GM21737 (cell line): ENCODE data around the gene ERMP1.
"Not testable (repeated sequence)": the region's sequence is repeated elsewhere in the genome, so short reads cannot be mapped to it uniquely, and the experiment has no call there.

ENCODE experiments used
- ATAC-seq: cut with Tn5 transposase; IDR thresholded peaks from one replicate; pipeline ENCODE4 v1.9.1; 2021; ENCODE audit warnings: mild to moderate bottlenecking, moderate library complexity; ENCODE audit not compliant: unreplicated experiment

ERMP1 gene

GRCh38 chr9:5825223-5825622 lies 7.7 kb downstream of the ERMP1 start:
- no peak for ATAC-seq

- no peak for ATAC-seq
Observed at GRCh38 chr9:5820425-5820824, 12.5 kb downstream of the ERMP1 start.

GRCh38 chr9:5819174-5819573 lies 13.7 kb downstream of the ERMP1 start:
- ATAC-seq = no peak

GRCh38 chr9:5818424-5819142 lies 14.3 kb downstream of the ERMP1 start:
- ATAC-seq = no peak

DNA sequence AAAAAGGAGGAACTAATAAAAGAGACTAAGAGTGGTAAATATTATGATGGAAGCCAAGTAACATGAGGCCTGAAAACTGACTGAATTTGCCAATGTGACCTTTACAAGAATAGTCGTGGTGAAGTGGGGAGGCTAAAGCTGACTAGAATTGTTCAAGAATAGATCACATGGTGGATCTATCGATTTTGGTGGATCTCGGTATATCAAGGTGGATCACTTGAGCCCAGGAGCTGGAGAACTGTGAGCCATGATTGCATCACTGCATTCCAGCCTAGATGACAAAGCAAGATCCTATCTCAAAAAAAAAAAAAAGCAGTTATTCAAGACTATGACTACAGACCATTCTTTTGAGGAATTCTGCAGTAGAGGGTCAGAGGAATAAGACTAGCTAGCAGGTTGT lies 15.1 kb downstream of the ERMP1 start:
- no peak for ATAC-seq

DNA sequence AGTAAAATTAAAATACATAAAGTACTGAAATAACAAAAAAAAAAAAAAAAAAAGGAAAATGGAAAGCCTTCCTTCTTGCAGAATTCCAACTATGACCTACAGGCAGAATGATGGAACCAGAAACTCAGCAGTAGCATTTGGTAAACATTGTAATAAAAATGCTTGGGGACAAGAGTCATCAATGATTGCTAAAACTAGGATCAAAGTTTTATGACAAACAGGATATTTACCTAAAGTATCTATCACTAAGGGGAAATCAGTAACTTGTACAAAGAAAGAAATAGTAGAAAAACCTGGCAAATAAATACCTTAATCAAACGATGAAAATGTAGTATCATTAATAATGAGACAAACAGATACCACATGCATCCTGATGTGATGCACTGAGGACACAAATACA lies 17.5 kb downstream of the ERMP1 start:
- ATAC-seq = no peak

GRCh38 chr9:5813824-5814223 lies 19.1 kb downstream of the ERMP1 start:
- no peak for ATAC-seq

- no peak for ATAC-seq
Observed at GRCh38 chr9:5811751-5812150, 21.2 kb downstream of the ERMP1 start.

- no peak for ATAC-seq
Observed at GRCh38 chr9:5805478-5805877, 27.4 kb downstream of the ERMP1 start.

DNA sequence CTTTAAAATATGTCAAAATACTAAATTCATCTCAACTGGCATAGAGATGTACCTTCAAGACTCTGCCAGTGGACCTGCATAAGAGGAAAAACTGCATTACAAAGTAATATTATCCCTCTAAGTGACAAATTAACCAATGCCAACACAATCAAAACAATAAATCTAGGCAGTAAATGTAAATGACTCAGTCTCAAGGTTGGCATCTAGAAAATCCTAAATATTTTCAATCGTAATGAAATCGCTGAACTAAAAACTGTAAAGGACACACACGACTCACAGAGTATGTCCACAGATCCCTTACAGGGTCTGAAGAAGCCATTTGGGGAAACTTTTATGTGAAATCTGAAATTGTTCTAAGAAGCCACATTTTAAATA lies 31.2 kb downstream of the ERMP1 start:
- no peak for ATAC-seq

DNA sequence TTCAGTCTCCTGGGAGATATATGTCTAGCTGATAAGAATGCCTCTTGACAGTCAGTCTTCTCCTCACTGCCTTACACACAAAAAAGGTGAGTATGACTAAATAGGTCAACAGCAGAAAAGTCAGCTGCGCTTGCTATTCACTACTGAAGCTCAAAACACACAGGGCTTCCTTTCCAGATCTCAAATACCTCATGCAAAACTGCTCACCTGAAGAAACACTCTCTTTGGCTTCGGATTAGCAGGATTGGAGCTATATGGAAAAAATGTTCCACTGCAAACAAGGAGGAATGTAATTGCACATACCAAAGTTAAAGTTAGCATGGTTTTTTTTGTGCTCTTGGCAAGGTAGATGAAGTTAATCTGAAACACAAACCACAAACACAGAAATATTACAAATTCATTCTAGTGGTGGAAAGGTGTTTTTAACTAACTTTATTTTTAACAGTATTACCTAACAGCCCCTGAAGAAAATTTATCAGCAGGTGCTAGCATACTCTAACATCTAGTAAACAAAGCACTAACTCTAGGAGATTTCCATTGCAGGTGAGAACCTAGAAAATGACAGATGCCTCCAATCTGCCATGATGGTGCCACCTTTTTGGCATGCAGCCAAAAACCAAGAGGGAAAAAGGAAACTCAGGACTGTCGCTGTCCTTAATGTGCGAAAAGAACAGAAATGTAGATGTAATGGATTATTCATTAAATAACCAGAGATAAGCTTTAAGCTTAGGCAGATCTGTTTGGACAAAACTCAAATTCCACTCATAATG lies 31.8 kb downstream of the ERMP1 start:
- no peak for ATAC-seq

DNA sequence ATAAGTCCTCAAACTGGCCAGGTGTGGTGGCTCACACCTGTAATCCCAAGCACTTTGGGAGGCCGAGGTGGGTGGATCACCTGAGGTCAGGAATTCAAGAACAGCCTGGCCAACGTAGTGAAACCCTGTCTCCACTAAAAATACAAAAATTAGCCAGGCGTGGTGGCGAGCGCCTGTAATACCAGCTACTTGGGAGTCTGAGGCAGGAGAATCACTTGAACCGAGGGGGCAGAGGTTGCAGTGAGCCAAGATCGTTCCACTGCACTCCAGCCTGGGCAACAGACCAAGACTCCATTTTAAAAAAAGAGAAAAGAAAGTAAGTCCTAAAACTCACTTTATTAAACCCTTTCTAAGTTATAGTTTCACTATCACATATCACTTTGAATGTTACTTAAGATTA lies 32.5 kb downstream of the ERMP1 start:
- ATAC-seq = not testable (repeated sequence)

DNA sequence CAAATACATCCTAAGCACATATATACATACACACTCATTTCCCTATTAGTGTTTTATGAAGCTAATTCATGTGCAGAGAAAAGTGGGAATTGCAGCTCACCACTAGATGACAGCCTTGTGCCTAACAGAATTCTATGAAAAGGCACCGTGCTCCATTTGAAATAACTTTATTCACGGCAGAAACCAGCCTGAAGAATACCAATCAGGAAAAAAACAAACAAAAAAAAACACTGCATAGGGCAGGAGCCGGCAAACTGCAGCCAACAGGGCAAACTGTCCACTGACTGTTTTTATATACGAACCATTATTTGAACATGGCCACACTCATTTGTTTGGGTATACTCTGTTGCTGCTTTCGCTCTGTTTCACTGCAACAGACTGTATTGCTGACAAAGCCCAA lies 33.6 kb downstream of the ERMP1 start:
- no peak for ATAC-seq

- ATAC-seq = no peak
Observed at GRCh38 chr9:5798581-5798980, 34.3 kb downstream of the ERMP1 start.

DNA sequence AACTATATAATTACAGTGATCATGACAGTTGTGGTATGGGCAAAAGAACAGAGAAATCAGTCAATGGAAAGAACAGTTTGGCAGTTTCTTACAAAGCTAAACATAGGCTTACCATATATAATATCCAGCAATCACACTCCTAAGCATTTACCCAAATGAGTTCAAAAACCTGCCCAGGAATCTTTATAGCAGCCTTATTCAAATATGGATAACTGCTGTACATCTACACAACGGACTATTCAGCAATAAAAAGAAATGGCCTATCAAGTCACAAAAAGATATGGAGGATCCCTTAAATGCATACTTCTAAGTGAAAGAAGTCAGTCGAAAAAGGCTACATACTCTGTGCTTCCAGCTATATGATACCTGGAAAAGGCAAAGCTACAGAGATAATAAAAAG lies 36.6 kb downstream of the ERMP1 start:
- ATAC-seq = no peak

GRCh38 chr9:5793812-5794211 lies 39.1 kb downstream of the ERMP1 start:
- ATAC-seq = no peak

DNA sequence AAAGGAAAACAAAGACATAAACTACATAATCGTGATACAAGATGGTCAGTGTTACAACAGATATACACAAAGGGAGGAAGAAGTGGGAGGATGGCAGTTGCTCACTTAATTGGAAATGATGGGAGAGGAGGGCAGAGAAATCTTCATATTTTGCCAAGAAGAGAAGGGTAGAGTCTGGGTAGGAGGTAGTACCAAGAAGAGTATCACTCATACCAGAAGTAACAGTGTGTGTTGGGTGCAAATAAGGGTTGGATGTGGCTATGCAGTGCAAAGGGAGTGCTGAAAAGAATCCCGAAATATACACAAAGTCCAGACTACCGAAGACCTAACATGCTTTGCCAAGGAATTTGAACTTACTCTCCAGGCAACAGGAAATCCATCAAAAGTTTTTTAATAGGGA lies 41.0 kb downstream of the ERMP1 start:
- no peak for ATAC-seq

DNA sequence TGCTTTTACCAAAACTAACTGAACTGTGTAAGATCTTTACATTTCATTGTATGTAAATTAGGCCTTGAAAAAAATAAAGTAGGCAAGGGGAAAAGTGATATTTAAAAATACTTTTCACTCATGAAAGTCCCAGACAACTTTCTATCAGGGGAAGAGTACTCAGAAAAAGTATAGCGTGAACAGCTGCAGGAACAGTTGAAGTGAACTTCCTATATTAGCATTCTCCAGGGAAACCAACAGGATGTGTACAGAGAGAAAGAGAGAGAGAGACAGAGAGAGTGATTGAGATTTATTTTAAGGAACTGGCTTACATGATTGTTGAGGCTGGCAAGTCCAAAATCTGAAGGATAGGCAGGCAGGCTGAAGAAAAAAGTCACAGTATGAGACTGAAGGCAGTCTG lies 42.0 kb downstream of the ERMP1 start:
- ATAC-seq = no peak

GRCh38 chr9:5789489-5789888 lies 43.4 kb downstream of the ERMP1 start:
- no peak for ATAC-seq

GRCh38 chr9:5787759-5788302 lies 45.1 kb downstream of the ERMP1 start:
- no peak for ATAC-seq

DNA sequence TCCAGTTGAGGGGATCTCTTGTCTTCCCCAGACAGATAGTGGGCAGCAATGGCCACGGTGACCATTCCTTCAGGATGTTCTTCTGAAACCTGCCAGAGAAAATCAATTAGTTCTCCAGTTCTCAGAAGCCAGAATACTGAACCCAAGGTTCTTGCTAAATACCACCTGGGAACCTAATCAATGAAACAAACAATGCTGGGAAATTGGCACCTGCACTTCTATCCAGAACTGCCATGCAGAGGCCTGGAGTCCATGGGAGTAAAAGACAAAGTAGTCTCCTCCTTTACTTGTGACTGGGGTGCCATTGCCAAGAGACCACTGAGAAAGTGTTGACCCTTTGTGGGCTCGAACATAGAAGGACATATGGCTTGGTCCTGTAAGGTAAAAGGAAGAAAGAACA lies 45.7 kb downstream of the ERMP1 start:
- no peak for ATAC-seq

DNA sequence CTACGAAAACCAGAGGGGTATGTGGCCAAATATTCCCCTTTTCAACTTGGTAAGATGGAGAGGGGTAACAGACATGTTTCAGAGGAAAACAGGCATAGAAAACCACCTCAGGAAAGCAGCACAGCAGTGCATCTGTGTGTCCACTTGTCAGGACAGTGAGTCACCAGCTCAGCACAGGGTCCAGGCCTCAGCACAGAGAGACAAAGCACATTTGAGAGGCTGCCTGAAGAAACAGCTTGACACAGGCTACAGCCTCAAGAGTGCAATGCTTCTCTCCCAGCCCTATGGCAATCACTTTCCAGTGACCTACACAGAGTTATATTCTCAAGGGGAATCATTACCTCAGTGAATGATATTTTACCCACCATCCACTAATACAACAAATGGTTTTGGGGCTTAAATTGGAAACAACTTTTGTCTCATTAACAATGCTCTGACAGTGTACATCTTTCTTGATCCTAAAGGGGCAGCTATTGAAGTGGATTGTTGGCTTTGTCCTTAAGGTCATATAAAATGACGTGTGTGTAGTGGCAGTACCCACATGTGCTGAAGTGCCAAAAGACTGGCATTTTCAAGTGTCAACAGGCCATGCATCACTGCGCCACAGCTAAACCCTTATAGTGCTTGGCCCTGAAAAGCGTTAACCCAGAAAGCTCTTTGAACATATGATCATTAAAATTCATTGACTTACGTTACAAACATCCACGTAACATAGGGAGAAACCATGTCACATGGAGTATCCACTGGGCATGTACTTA lies 46.4 kb downstream of the ERMP1 start:
- no peak for ATAC-seq
